ENCODE measurements around the gene MC5R.
"Not testable (repeated sequence)": the region's sequence is repeated elsewhere in the genome, so short reads cannot be mapped to it uniquely, and the experiment has no call there.

Gene MC5R

DNA sequence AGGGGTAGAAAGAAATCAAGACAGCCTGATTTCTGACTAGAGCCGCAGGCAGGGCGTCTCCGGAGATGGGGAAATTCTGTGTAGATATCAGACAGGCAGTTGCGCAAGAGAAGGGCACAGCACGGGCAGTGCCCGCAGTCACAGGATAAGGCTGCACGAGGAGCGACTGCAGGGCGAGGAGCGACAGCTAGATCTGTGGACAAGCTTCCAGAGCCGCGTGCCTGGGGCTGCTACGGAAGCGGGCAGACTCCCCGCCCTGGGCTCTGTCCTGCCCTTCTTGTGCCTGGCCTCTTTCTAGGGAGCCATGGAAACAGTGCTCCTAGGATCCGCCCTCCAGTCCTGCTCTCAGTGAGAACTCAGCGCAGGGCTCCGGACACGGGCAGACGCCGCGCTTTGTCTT, 12.6 kb downstream of the MC5R start:
- in situ Hi-C loops (cut with MboI; ENCODE audit: low sequenced_read_pairs) = no loop called here

DNA sequence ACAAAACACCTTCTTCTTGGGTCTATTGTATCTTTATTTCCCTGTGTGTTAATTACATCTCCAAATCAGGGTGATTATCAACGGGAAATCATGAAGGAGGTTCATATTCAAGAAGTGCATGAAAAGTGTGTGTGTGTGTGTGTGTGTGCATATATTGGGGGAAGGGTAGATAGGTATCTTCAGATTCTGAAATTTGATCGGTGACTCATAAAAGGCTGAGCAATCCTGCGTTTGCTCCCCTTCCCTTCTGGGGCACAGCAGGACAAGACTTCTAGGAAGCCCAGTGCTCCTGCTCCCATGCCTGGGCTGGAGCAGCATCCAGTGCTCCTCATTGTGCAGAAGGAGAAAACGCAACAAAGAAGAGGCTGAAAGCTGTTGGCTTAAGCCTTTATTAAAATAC, 25.8 kb downstream of the MC5R start:
- in situ Hi-C loops (cut with MboI; ENCODE audit: low sequenced_read_pairs) = no loop called here

DNA sequence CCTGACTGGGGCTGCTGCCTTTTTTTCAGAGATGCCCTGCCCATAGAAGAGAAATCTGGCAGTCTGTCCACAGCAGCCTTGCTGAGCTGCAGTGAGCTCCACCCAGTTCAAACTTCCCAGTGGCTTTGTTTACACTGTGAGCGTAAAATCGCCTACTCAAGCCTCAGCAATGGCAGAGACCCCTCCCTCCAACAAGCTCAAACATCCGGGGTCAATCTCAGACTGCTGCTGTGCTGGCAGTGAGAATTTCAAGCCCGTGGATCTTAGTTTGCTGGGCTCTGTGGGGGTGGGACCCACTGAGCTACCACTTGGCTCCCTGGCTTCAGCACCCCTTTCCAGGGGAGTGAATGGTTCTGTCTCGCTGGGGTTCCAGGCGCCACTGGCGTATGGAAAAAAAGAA, 38.9 kb downstream of the MC5R start:
- in situ Hi-C loops (cut with MboI; ENCODE audit: low sequenced_read_pairs) = not testable (repeated sequence)

DNA sequence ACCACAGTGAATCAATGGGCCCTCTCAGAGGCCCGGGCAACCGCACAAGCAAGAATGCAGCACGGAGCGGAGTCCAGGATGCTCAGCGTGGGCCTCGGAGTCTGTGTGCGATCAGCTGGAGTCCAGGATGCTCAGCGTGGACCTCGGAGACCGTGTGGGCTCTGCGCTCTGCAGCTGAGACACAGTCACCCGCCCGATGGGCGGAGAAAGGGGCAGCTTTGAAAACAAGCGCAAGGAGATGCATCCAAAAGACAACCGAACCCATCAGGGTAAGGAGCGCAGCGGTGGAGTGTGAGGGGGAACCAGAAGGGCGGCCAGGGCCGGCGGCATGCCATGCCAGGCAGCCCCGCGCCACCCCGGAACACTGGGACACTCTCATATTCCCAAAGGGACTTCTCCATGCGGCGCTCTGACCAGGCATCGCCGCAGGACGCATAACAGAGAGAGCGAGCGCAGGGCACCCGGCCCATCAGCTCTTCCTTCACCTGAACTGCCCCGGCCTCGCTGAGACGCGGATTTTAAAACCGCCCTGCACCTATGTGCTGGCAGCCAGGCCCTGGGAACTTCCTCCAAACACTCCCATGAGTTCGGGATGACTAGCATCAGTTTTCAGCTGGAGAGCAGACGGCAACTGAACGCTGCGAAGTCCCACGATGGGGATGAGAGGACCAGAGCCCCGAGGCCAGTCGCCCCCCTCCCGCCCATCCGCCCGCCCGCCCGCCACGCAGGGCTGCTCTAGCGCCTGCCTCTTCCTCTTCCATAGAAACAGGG, 44.7 kb downstream of the MC5R start:
- in situ Hi-C loops (cut with MboI; ENCODE audit: low sequenced_read_pairs) = no loop called here

DNA sequence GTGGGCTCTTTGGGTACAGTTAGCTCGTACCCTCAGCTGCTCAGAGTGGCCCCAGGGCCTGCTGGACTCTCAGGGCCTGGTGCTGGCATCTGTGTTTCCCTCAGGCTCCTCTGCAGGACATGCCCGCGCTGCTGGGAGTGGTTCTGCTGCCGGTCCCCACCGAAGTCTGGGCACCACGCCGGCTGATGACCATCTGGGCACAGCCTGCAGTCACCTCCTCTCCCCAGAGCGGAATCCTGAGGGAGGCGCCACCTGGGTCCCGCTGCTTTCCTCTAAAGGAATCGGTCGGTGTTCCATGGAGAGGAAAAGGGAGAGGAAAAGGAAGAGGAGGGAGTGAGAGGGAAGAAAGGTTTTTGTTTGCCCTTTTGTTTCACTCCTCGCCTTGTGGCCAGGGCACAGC, 47.8 kb downstream of the MC5R start:
- in situ Hi-C loops (cut with MboI; ENCODE audit: low sequenced_read_pairs) = no loop called here

DNA sequence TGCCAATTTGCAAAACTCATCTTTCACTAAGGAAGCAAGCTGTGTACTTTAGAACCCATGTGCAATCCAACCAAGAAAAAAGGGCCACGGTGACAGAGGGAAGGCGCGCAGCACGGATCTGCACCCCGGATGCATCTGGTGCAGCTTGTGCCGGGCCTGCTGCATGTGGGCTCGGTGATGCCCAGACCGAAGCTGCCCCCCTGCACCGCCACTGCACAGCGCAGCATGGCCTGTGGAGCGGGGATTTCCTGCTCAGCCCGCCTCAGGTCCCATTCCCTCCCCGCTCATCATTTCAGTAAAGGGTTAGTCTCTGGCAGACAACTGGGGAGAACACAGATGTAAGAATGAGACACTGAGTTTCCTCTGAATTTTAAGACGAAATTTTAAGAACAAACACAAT, 48.4 kb downstream of the MC5R start:
- in situ Hi-C loops (cut with MboI; ENCODE audit: low sequenced_read_pairs) = no loop called here

DNA sequence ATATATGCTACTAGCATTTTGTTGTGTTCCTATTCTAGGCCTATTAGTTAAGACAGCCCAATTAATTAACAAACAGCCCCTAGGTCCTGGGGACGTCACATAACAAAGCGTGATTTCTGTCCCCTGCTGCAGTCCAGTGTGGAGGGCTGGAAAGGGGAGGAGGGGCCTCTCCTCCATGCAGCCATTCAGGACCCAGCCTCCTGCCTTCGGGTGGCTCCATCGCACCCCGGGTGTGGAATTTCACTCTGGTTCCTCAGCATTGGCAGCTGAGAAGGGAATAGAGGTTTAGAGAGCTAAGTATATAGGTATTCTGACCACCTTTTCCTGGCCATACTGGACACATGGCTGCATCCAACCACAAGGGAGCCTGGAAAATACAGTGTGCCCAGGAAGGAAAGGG, 49.0 kb downstream of the MC5R start:
- in situ Hi-C loops (cut with MboI; ENCODE audit: low sequenced_read_pairs) = no loop called here

DNA sequence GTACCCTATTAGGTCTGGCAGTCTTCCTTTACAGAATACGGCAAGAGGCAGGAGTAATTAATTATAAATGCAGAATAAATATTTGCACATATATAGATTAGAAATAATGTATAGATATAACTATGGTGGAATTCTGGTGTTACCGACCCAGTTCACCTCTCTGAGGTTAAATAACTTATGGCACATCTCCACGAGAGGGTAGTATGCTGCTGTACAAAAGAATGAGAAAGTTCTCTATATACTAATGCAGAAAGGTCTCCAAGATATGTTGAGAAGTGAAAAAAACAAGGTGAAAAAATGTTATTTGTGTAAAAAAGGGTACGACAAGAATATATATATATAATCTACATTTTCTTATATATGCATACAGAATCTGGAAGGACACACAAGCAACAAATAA, 50.6 kb downstream of the MC5R start:
- in situ Hi-C loops (cut with MboI; ENCODE audit: low sequenced_read_pairs) = no loop called here

Data from hTERT RPE-1 (cell line).